CD14-positive monocyte (primary cell): ENCODE data around the gene TOMM5. TPM values are rescaled to one million over a fixed set of nuclear protein-coding genes. Genes with fewer than 3 reads are reported as not detected.

Experiments
- DNase-seq, 3 donors: peaks; one replicate each; pipeline ENCODE4 v3.0.0-alpha.2; 2011 to 2022
- H2AFZ ChIP-seq: 2 replicates; pipeline ENCODE4 v1.6.0; 2012; ENCODE audit warnings: mild to moderate bottlenecking, low read depth, low read length, inconsistent platforms; ENCODE audit not compliant: insufficient read depth, poor library complexity, severe bottlenecking
- H3K27ac ChIP-seq, 2 donors: 1 replicate in 1 of 2; 2 replicates in 1 of 2; pipeline ENCODE4 v1.5.1; 2012 to 2013; ENCODE audit warnings: low read length in 2 of 2, control low read depth in 1 of 2, inconsistent platforms in 1 of 2, low read depth in 1 of 2, mild to moderate bottlenecking in 1 of 2
- H3K27me3 ChIP-seq, 2 donors: one replicate each; pipeline versions ENCODE4 v1.6.0 to v1.6.1; 2011 to 2013; ENCODE audit warnings: low read length in 2 of 2; ENCODE audit not compliant: control insufficient read depth in 2 of 2, insufficient read depth in 2 of 2
- H3K36me3 ChIP-seq, 2 donors: replicated peaks in 1 of 2; 1 replicate in 1 of 2; 2 replicates in 1 of 2; pipeline versions ENCODE4 v1.5.1 to v1.6.1; 2012 to 2013; ENCODE audit warnings: low read length in 2 of 2, control low read depth in 1 of 2, inconsistent platforms in 1 of 2, mild to moderate bottlenecking in 1 of 2; ENCODE audit not compliant: insufficient read depth in 2 of 2, control insufficient read depth in 1 of 2
- H3K4me1 ChIP-seq, 2 donors: 1 replicate in 1 of 2; 2 replicates in 1 of 2; pipeline versions ENCODE4 v1.5.1 to v1.6.1; 2012 to 2013; ENCODE audit warnings: low read length in 2 of 2, control low read depth in 1 of 2, inconsistent platforms in 1 of 2, mild to moderate bottlenecking in 1 of 2, moderate library complexity in 1 of 2; ENCODE audit not compliant: insufficient read depth in 2 of 2, control insufficient read depth in 1 of 2
- H3K4me2 ChIP-seq: replicated peaks from 2 replicates; pipeline ENCODE3; 2012; ENCODE audit warnings: low read length, moderate library complexity, mild to moderate bottlenecking; ENCODE audit not compliant: poor library complexity, severe bottlenecking; ENCODE audit errors: extremely low read depth
- H3K4me3 ChIP-seq, 3 experiments: fragments of 200-600 bp in 1 of 3; sonication (generic) in 1 of 3; replicated peaks in 1 of 3; 1 replicate in 2 of 3; 2 replicates in 1 of 3; pipeline ENCODE4 v1.5.1; 2011 to 2013; ENCODE audit warnings: low read length in 3 of 3, mild to moderate bottlenecking in 3 of 3, control low read depth in 2 of 3, low read depth in 2 of 3, inconsistent platforms in 1 of 3, moderate library complexity in 1 of 3
- H3K79me2 ChIP-seq: 2 replicates; pipeline ENCODE4 v1.6.0; 2012; ENCODE audit warnings: mild to moderate bottlenecking, control low read depth, inconsistent platforms, low read length, moderate library complexity; ENCODE audit not compliant: insufficient read depth
- H3K9ac ChIP-seq: 2 replicates; pipeline ENCODE4 v1.6.0; 2017; ENCODE audit warnings: low read length, mild to moderate bottlenecking; ENCODE audit not compliant: insufficient read depth, poor library complexity, severe bottlenecking
- H3K9me3 ChIP-seq, 2 donors: replicated peaks in 1 of 2; 1 replicate in 1 of 2; 2 replicates in 1 of 2; pipeline versions ENCODE4 v1.5.1 to v1.6.1; 2012 to 2013; ENCODE audit warnings: low read length in 2 of 2, control low read depth in 1 of 2; ENCODE audit not compliant: control insufficient read depth in 1 of 2, insufficient read depth in 1 of 2
- H4K20me1 ChIP-seq: 2 replicates; pipeline ENCODE4 v1.6.0; 2012; ENCODE audit warnings: mild to moderate bottlenecking, low read length, control low read depth, moderate library complexity; ENCODE audit not compliant: insufficient read depth
- H3K27ac Mint-ChIP-seq, 7 donors: one replicate each; pipeline ENCODE4 v1.8.0; 2020; ENCODE audit warnings: mild to moderate bottlenecking in 7 of 7, mixed read lengths in 7 of 7, moderate library complexity in 6 of 7, inconsistent platforms in 2 of 7
- H3K27me3 Mint-ChIP-seq, 3 donors: one replicate each; pipeline ENCODE4 v1.8.0; 2021 to 2022; ENCODE audit warnings: low read depth in 3 of 3, mild to moderate bottlenecking in 3 of 3, mixed read lengths in 3 of 3, moderate library complexity in 3 of 3, inconsistent platforms in 1 of 3
- H3K36me3 Mint-ChIP-seq, 2 donors: one replicate each; pipeline ENCODE4 v1.8.0; 2020; ENCODE audit warnings: mixed read lengths in 2 of 2, inconsistent platforms in 1 of 2, mild to moderate bottlenecking in 1 of 2
- H3K4me1 Mint-ChIP-seq: one replicate; pipeline ENCODE4 v1.8.0; 2020; ENCODE audit warnings: mild to moderate bottlenecking, mixed read lengths
- H3K4me3 Mint-ChIP-seq, 2 donors: one replicate each; pipeline ENCODE4 v1.8.0; 2020; ENCODE audit warnings: mild to moderate bottlenecking in 2 of 2, mixed read lengths in 2 of 2, moderate library complexity in 1 of 2
- H3K9me3 Mint-ChIP-seq, 7 donors: one replicate each; pipeline ENCODE4 v1.8.0; 2020 to 2022; ENCODE audit warnings: mixed read lengths in 7 of 7, mild to moderate bottlenecking in 6 of 7, moderate library complexity in 6 of 7, inconsistent platforms in 2 of 7
- CTCF ChIP-seq: fragments of 200-600 bp; IDR thresholded peaks from one replicate; pipeline ENCODE4 v1.8.0; 2022; ENCODE audit warnings: antibody characterized with exemption, mild to moderate bottlenecking
- WGBS: methylation state at CpG from one replicate; pipeline ENCODE4 v1.1.5; 2013; ENCODE audit warnings: missing lambda C conversion rate; ENCODE audit not compliant: insufficient coverage; 5-methylcytosine and 5-hydroxymethylcytosine counted together
- intact Hi-C, 2 donors: fragments of 100-400 bp; cut with micrococcal nuclease; formaldehyde crosslinking; loops; one replicate each; pipeline versions ENCODE4 v1.15.0 to v1.15.1; 2023
- polyA plus RNA-seq, 3 donors: library from polyadenylated mRNA; depleted of rRNA in 1 of 3; unstranded in 2 of 3; stranded (reverse) in 1 of 3; fragments of 300-500 nt in 2 of 3; fragments of >200 nt in 1 of 3; fragmentation: Illumina TruSeq in 2 of 3; gene quantifications; 1 replicate in 2 of 3; 2 replicates in 1 of 3; pipeline ENCODE4 v1.2.3, GENCODE V29; 2012 to 2021

Gene TOMM5
- polyA plus RNA-seq, 3 donors = 35.0 to 117 (median 112) TPM

- intact Hi-C loops = no loop called here
- no peak for DNase-seq
- WGBS = 0% methylated on average over 2 of the region's 5 CpGs
- Mint-ChIP-seq H3K27me3 (peaks cover 5 to 14% (median 5%) of the 10 kb centered on the region in 3 donors), H3K4me1 (peaks cover 28% of the 10 kb centered on the region), H3K9me3 (no peaks in the 10 kb centered on the region), H3K36me3 (peaks cover 0 to 5% of the 10 kb centered on the region in 2 donors), H3K27ac (peak overlapping the region in 3 of 7 donors; percentile 40 to 75 (median 43)), H3K4me3 (peak overlapping the region; percentile 90 to 92)
- H4K20me1 ChIP-seq = no peaks in the 10 kb centered on the region
- no peak for TF ChIP-seq CTCF
- H3K9ac ChIP-seq = peak overlapping the region; percentile 62
- H3K4me3 ChIP-seq = peak overlapping the region; percentile 50 to 79 (median 79)
- peaks cover 6% of the 10 kb centered on the region in 2 donors for H3K36me3 ChIP-seq
- peak overlapping the region; percentile 94 for H3K4me2 ChIP-seq
- peak overlapping the region in 1 of 2 donors; percentile 17 for H3K27ac ChIP-seq
- H2AFZ ChIP-seq = peak overlapping the region; percentile 82
- H3K4me1 ChIP-seq = peaks cover 10 to 16% of the 10 kb centered on the region in 2 donors
- H3K27me3 ChIP-seq = peaks cover 3 to 9% of the 10 kb centered on the region in 2 donors
- H3K9me3 ChIP-seq = no peaks in the 10 kb centered on the region
- H3K79me2 ChIP-seq = no peaks in the 10 kb centered on the region
Observed at GRCh38 chr9:37575511-37575914, 16.9 kb downstream of the TOMM5 start.

GRCh38 chr9:37575001-37575400 is 17.4 kb downstream of the TOMM5 start:
- Mint-ChIP-seq H3K9me3 (no peaks in the 10 kb centered on the region), H3K4me3 (peak overlapping the region; percentile 90 to 92), H3K36me3 (peaks cover 0 to 4% of the 10 kb centered on the region in 2 donors), H3K27ac (no peak overlapping the region), H3K4me1 (peaks cover 28% of the 10 kb centered on the region), H3K27me3 (peaks cover 5 to 14% (median 5%) of the 10 kb centered on the region in 3 donors)
- no peak for DNase-seq
- no peak overlapping the region for H3K9ac ChIP-seq
- no peak overlapping the region for H3K4me2 ChIP-seq
- H3K36me3 ChIP-seq = peaks cover under 1% of the 10 kb centered on the region in 2 donors
- H3K79me2 ChIP-seq = no peaks in the 10 kb centered on the region
- 94% methylated on average over 3 of the region's 5 CpGs for WGBS
- H3K27me3 ChIP-seq = peaks cover 3 to 9% of the 10 kb centered on the region in 2 donors
- H3K27ac ChIP-seq = no peak overlapping the region
- no peak overlapping the region for H3K4me3 ChIP-seq
- H2AFZ ChIP-seq = no peak overlapping the region
- H3K4me1 ChIP-seq = peaks cover 10 to 16% of the 10 kb centered on the region in 2 donors
- TF ChIP-seq CTCF = no peak
- intact Hi-C loops = no loop called here
- no peaks in the 10 kb centered on the region for H4K20me1 ChIP-seq
- no peaks in the 10 kb centered on the region for H3K9me3 ChIP-seq
